K562 (cell line): ENCODE measurements around the gene CENPC. TPM values are rescaled to one million over a fixed set of nuclear protein-coding genes. Genes with fewer than 3 reads are reported as not detected.

Experiments
- E2F3 ChIP-seq: fragments of 250-450 bp; sonication (Bioruptor Pico); IDR thresholded peaks from 2 replicates; pipeline ENCODE4 v1.4.0; 2020; ENCODE audit warnings: mild to moderate bottlenecking
- PRDM10 ChIP-seq: fragments of 450-650 bp; IDR thresholded peaks from 2 replicates; pipeline ENCODE4 v1.6.1; 2018; ENCODE audit not compliant: partially characterized antibody
- RAD51 ChIP-seq: fragments of 450-650 bp; IDR thresholded peaks from 2 replicates; pipeline ENCODE4 v1.7.1; 2016; ENCODE audit warnings: low read depth, mild to moderate bottlenecking, borderline replicate concordance
- SUPT5H ChIP-seq: fragments of 450-650 bp; IDR thresholded peaks from 2 replicates; pipeline ENCODE4 v1.6.1; 2016
- TAF9B ChIP-seq: fragments of 450-650 bp; IDR thresholded peaks from 2 replicates; pipeline ENCODE4 v1.6.1; 2018; ENCODE audit warnings: mild to moderate bottlenecking; ENCODE audit not compliant: partially characterized antibody
- ZNF277 ChIP-seq: fragments of 250-450 bp; sonication (Bioruptor Pico); IDR thresholded peaks from 2 replicates; pipeline ENCODE4 v1.8.0; 2022; ENCODE audit warnings: inconsistent platforms, mild to moderate bottlenecking, moderate library complexity, borderline replicate concordance
- ZNF76 ChIP-seq: fragments of 250-450 bp; sonication (Bioruptor Pico); IDR thresholded peaks from 2 replicates; pipeline ENCODE4 v1.4.0; 2020; ENCODE audit warnings: mild to moderate bottlenecking, moderate library complexity, borderline replicate concordance
- polyA plus RNA-seq, 8 experiments: library from polyadenylated mRNA; depleted of rRNA in 4 of 8; stranded (reverse) in 5 of 8; unstranded in 3 of 8; fragments of >200 nt; fragmentation: Nextera tagmentation in 2 of 8; fragmentation: Illumina TruSeq in 1 of 8; extraction: Ambion mirVana in 2 of 8; extraction: Trizol in 1 of 8; gene quantifications; 2 replicates each; pipeline versions ENCODE4 v1.2.1 to v1.2.3, GENCODE V29; 2011 to 2014; ENCODE audit warnings: inconsistent platforms in 1 of 8, missing spikeins in 1 of 8
- total RNA-seq, 7 experiments: library from RNA; depleted of rRNA in 6 of 7; stranded (reverse); fragments of >200 nt in 6 of 7; fragmentation: Illumina TruSeq in 2 of 7; extraction: Trizol in 2 of 7; gene quantifications; 2 replicates each; pipeline versions ENCODE4 v1.2.1 to v1.2.3, GENCODE V29; 2011 to 2021; ENCODE audit warnings: low replicate concordance in 1 of 7
- TF ChIP-seq, protein P1 (sequence below): fragments of 250-450 bp; sonication (Bioruptor Pico); IDR thresholded peaks from 2 replicates; pipeline ENCODE4 v1.5.0; 2021
- TF ChIP-seq, protein P2 (sequence below): fragments of 200-800 bp; sonication (Bioruptor generic); IDR thresholded peaks from 2 replicates; pipeline ENCODE4 v1.6.1; 2017; ENCODE audit warnings: missing genetic modification characterization, missing compliant biosample characterization
- TF ChIP-seq, protein P3 (sequence below): sonication (generic); formaldehyde crosslinking; IDR thresholded peaks from 2 replicates; pipeline ENCODE4 v1.8.0; 2023; ENCODE audit warnings: missing genetic modification reagents, mild to moderate bottlenecking, borderline replicate concordance
- TF ChIP-seq, protein P4 (sequence below): fragments of 250-450 bp; sonication (Bioruptor Pico); IDR thresholded peaks from 2 replicates; pipeline ENCODE4 v1.8.0; 2021; ENCODE audit warnings: mild to moderate bottlenecking, moderate library complexity

Gene CENPC
- total and polyA plus RNA-seq, 9 of the 15 experiments (the other 6 are each of a cell fraction or from before 2014, with no cell fraction given): 18.1 to 48.5 (median 30.8) TPM

DNA sequence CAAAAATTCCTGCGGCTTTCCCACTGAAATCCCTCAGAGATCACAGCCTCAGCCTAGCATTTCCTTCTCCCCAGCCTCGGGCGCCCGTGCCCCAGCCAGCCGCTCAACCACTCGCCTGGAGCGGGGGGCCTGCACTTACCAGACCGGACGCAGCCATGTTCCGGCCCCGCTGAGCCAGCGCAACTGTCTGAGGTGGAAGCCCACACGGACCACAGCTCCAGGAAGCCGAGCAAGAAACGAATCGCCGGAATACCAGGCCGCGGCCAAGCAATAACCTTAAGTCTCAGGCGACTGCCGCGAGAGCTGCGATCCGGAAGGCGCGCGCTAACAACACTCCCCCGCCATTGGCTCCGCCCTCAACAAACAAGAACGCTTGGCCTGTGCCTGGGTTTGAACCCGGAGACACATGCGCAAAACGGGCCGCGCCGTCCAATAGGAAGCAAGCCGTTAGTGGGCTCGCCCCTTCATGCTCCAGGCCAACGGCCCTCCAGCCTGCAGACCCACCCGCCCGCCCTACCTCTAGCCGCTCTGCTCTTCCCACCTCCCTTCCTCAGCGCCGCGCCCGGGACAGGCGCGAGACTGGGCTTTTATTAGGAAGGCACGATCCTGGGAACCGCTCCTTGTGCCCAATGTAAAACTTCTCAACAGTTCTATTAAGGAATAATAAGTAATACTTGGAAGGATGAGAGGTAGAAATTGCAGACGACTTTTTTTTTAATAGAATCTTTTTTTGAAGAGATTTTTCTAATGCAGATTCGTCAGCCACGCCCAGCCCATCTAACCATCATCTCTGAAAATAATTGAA, at the start of gene CENPC (continued):
- TF ChIP-seq PRDM10: peak; percentile 69
- peak; percentile 97 for TF ChIP-seq SUPT5H
- no peak for TF ChIP-seq RAD51
- TF ChIP-seq E2F3: no peak
- TF ChIP-seq, protein P1, sequence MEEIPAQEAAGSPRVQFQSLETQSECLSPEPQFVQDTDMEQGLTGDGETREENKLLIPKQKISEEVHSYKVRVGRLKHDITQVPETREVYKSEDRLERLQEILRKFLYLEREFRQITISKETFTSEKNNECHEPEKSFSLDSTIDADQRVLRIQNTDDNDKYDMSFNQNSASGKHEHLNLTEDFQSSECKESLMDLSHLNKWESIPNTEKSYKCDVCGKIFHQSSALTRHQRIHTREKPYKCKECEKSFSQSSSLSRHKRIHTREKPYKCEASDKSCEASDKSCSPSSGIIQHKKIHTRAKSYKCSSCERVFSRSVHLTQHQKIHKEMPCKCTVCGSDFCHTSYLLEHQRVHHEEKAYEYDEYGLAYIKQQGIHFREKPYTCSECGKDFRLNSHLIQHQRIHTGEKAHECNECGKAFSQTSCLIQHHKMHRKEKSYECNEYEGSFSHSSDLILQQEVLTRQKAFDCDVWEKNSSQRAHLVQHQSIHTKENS: no peak
- TF ChIP-seq ZNF277 (CRISPR knock-in tag): no peak
- TF ChIP-seq, protein P2, sequence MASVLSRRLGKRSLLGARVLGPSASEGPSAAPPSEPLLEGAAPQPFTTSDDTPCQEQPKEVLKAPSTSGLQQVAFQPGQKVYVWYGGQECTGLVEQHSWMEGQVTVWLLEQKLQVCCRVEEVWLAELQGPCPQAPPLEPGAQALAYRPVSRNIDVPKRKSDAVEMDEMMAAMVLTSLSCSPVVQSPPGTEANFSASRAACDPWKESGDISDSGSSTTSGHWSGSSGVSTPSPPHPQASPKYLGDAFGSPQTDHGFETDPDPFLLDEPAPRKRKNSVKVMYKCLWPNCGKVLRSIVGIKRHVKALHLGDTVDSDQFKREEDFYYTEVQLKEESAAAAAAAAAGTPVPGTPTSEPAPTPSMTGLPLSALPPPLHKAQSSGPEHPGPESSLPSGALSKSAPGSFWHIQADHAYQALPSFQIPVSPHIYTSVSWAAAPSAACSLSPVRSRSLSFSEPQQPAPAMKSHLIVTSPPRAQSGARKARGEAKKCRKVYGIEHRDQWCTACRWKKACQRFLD (CRISPR knock-in tag): no peak
- TF ChIP-seq, protein P3, sequence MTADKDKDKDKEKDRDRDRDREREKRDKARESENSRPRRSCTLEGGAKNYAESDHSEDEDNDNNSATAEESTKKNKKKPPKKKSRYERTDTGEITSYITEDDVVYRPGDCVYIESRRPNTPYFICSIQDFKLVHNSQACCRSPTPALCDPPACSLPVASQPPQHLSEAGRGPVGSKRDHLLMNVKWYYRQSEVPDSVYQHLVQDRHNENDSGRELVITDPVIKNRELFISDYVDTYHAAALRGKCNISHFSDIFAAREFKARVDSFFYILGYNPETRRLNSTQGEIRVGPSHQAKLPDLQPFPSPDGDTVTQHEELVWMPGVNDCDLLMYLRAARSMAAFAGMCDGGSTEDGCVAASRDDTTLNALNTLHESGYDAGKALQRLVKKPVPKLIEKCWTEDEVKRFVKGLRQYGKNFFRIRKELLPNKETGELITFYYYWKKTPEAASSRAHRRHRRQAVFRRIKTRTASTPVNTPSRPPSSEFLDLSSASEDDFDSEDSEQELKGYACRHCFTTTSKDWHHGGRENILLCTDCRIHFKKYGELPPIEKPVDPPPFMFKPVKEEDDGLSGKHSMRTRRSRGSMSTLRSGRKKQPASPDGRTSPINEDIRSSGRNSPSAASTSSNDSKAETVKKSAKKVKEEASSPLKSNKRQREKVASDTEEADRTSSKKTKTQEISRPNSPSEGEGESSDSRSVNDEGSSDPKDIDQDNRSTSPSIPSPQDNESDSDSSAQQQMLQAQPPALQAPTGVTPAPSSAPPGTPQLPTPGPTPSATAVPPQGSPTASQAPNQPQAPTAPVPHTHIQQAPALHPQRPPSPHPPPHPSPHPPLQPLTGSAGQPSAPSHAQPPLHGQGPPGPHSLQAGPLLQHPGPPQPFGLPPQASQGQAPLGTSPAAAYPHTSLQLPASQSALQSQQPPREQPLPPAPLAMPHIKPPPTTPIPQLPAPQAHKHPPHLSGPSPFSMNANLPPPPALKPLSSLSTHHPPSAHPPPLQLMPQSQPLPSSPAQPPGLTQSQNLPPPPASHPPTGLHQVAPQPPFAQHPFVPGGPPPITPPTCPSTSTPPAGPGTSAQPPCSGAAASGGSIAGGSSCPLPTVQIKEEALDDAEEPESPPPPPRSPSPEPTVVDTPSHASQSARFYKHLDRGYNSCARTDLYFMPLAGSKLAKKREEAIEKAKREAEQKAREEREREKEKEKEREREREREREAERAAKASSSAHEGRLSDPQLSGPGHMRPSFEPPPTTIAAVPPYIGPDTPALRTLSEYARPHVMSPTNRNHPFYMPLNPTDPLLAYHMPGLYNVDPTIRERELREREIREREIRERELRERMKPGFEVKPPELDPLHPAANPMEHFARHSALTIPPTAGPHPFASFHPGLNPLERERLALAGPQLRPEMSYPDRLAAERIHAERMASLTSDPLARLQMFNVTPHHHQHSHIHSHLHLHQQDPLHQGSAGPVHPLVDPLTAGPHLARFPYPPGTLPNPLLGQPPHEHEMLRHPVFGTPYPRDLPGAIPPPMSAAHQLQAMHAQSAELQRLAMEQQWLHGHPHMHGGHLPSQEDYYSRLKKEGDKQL (CRISPR knock-in tag): no peak
- peak; percentile 79 for TF ChIP-seq TAF9B
- TF ChIP-seq, protein P4, sequence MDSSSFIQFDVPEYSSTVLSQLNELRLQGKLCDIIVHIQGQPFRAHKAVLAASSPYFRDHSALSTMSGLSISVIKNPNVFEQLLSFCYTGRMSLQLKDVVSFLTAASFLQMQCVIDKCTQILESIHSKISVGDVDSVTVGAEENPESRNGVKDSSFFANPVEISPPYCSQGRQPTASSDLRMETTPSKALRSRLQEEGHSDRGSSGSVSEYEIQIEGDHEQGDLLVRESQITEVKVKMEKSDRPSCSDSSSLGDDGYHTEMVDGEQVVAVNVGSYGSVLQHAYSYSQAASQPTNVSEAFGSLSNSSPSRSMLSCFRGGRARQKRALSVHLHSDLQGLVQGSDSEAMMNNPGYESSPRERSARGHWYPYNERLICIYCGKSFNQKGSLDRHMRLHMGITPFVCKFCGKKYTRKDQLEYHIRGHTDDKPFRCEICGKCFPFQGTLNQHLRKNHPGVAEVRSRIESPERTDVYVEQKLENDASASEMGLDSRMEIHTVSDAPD (CRISPR knock-in tag): no peak
- no peak for TF ChIP-seq ZNF76
